Measurements from ENCODE around the gene GRAMD1A.

GRAMD1A gene

DNA sequence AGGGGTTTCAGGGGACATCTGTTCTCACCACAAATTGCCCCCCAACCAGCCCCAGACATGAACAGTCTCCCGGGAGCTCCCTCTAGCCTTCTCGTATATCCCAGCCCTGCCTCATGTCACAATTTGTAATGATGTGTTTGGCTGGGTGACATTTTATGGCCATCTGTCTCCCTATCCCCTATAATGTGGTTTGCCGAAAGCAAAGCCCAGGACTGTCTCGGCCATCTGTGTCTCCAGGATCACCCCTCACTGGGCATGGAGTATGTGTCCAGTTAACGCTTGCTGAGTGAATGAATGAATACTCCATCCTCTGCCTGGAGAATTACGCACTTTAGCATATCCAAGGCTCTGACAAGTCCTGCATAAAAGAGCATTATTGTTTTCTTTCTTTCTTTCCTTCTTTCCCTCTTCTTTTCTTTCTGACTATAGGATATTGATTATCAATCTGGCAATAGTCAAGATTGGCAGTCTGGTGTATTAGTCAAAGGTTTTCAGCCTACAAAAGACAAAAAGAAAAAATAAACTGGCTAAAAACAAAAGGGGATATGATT is 56.5 kb downstream of the GRAMD1A start:
- Histone ChIP-seq H3K4me3 (ENCODE audit: low read depth in 1 of 2, low read length in 1 of 2) (no peak overlapping the region), H3K27ac (no peak overlapping the region), H3K36me3 (no peaks in the 10 kb centered on the region), H3K27me3 (peaks cover 21% of the 10 kb centered on the region), H3K4me1 (ENCODE audit: control insufficient read depth in 1 of 2, insufficient read depth in 1 of 2, low read depth in 1 of 2, low read length in 1 of 2) (no peaks in the 10 kb centered on the region), H3K9me3 (no peaks in the 10 kb centered on the region)
- TF ChIP-seq, protein P1, sequence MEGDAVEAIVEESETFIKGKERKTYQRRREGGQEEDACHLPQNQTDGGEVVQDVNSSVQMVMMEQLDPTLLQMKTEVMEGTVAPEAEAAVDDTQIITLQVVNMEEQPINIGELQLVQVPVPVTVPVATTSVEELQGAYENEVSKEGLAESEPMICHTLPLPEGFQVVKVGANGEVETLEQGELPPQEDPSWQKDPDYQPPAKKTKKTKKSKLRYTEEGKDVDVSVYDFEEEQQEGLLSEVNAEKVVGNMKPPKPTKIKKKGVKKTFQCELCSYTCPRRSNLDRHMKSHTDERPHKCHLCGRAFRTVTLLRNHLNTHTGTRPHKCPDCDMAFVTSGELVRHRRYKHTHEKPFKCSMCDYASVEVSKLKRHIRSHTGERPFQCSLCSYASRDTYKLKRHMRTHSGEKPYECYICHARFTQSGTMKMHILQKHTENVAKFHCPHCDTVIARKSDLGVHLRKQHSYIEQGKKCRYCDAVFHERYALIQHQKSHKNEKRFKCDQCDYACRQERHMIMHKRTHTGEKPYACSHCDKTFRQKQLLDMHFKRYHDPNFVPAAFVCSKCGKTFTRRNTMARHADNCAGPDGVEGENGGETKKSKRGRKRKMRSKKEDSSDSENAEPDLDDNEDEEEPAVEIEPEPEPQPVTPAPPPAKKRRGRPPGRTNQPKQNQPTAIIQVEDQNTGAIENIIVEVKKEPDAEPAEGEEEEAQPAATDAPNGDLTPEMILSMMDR (IDR thresholded peaks at IDR 0.05): no peak

DNA sequence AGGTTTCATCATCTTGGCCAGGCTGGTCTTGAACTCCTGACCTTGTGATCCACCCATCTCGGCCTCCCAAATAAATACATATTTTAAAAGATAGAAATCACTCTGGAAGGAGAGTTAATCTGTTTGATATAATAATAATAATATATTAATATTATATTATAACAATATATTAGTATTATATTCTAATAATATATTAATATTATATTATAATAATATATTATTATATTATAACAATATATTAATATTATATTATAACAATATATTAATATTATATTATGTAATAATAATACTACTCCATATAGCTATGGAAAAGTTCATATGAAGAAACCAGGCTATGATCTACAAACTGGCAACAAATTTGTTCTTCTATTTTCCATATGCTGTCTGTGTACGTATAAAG is 58.2 kb downstream of the GRAMD1A start:
- peaks cover 21% of the 10 kb centered on the region for H3K27me3 ChIP-seq
- TF ChIP-seq, protein P1 (IDR thresholded peaks at IDR 0.05): no peak
- no peak overlapping the region for H3K4me3 ChIP-seq (ENCODE audit: low read depth in 1 of 2, low read length in 1 of 2)
- no peaks in the 10 kb centered on the region for H3K4me1 ChIP-seq (ENCODE audit: control insufficient read depth in 1 of 2, insufficient read depth in 1 of 2, low read depth in 1 of 2, low read length in 1 of 2)
- no peaks in the 10 kb centered on the region for H3K36me3 ChIP-seq
- no peaks in the 10 kb centered on the region for H3K9me3 ChIP-seq
- H3K27ac ChIP-seq: no peak overlapping the region

DNA sequence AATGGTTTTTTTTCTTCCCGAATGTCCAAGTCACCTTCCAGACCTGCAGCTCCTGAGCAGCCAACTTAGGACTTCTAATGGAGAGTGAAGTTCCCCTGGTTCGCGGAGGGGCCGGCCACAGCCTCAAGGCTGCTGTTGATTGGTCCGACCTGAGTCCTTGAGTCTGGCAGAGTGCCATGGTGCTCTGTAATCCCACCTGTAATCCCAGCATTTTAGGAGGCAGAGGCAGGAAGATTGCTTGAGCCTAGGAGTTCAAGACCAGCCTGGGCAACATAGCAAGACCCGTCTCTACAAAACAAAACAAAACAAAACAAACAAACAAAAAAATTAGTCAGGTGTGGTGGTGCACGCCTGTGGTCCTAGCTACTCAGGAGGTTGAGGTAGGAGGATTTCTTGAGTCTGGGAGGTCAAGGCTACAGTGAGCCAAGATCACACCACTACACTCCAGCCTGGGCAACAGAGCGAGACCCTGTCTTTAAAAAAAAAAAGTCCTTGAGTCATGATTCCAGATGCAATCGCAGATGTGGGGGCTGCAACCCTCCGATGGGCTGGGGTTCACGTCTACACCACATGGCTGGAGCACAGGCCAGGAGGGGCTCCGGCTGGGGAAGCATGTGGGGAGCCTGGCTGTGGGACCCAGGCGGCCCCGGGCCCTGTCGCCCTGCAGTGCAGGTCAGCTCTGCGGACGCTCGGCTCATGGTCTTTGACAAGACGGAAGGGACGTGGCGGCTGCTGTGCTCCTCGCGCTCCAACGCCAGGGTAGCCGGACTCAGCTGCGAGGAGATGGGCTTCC is 59.1 kb downstream of the GRAMD1A start:
- H3K27me3 ChIP-seq: peaks cover 27% of the 10 kb centered on the region
- TF ChIP-seq, protein P1 (IDR thresholded peaks at IDR 0.05): no peak
- H3K9me3 ChIP-seq: no peaks in the 10 kb centered on the region
- no peaks in the 10 kb centered on the region for H3K36me3 ChIP-seq
- H3K4me3 ChIP-seq (ENCODE audit: low read depth in 1 of 2, low read length in 1 of 2): no peak overlapping the region
- H3K4me1 ChIP-seq (ENCODE audit: control insufficient read depth in 1 of 2, insufficient read depth in 1 of 2, low read depth in 1 of 2, low read length in 1 of 2): no peaks in the 10 kb centered on the region
- H3K27ac ChIP-seq: no peak overlapping the region

DNA sequence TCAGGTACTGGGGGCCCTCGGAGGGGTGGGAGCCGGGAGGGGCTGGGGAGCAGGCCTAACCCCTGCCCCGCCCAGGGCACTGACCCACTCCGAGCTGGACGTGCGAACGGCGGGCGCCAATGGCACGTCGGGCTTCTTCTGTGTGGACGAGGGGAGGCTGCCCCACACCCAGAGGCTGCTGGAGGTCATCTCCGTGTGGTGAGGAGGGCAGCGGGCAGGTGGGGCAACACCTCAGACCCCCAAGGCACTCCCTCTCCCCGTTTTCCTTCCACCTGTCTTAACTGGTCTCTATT is 59.6 kb downstream of the GRAMD1A start:
- Histone ChIP-seq H3K4me3 (ENCODE audit: low read depth in 1 of 2, low read length in 1 of 2) (no peak overlapping the region), H3K27ac (no peak overlapping the region), H3K36me3 (no peaks in the 10 kb centered on the region), H3K4me1 (ENCODE audit: control insufficient read depth in 1 of 2, insufficient read depth in 1 of 2, low read depth in 1 of 2, low read length in 1 of 2) (no peaks in the 10 kb centered on the region), H3K27me3 (peaks cover 26% of the 10 kb centered on the region), H3K9me3 (no peaks in the 10 kb centered on the region)
- TF ChIP-seq, protein P1 (IDR thresholded peaks at IDR 0.05): no peak

DNA sequence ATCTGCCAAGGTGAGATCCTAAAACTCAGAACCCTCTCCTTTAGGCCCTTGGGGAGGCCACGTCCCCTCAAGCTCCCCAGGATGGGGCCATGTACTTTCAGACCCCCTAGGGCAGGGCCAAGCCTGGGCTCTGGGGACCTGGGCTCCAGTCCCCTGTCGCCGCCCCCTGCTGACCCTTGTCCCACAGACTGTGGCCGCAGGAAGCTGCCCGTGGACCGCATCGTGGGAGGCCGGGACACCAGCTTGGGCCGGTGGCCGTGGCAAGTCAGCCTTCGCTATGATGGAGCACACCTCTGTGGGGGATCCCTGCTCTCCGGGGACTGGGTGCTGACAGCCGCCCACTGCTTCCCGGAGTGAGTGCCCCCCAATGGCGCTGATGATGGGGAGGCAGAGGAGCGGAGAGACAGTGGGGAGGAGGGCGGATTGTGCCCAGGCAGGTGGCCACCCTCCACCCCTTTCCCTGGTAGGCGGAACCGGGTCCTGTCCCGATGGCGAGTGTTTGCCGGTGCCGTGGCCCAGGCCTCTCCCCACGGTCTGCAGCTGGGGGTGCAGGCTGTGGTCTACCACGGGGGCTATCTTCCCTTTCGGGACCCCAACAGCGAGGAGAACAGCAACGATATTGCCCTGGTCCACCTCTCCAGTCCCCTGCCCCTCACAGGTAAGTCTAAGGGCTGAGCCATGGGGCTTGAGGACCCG is 60.2 kb downstream of the GRAMD1A start:
- Histone ChIP-seq H3K36me3 (no peaks in the 10 kb centered on the region), H3K27ac (no peak overlapping the region), H3K27me3 (peaks cover 20% of the 10 kb centered on the region), H3K4me1 (ENCODE audit: control insufficient read depth in 1 of 2, insufficient read depth in 1 of 2, low read depth in 1 of 2, low read length in 1 of 2) (no peaks in the 10 kb centered on the region), H3K4me3 (ENCODE audit: low read depth in 1 of 2, low read length in 1 of 2) (no peak overlapping the region), H3K9me3 (no peaks in the 10 kb centered on the region)
- TF ChIP-seq, protein P1 (IDR thresholded peaks at IDR 0.05): no peak
